ENCODE results near the gene PAQR6.
A peak's percentile ranks its signal among the peaks of the same experiment; 100 is the strongest.

PAQR6 gene

GRCh38 chr1:156198831-156199349, 49.0 kb downstream of the PAQR6 start:
- Histone ChIP-seq H3K27me3 (ENCODE audit: control insufficient read depth, insufficient read depth, low read length) (no peaks in the 10 kb centered on the region), H3K9me3 (ENCODE audit: control insufficient read depth, insufficient read depth, low read length) (no peaks in the 10 kb centered on the region), H3K4me1 (ENCODE audit: control insufficient read depth, insufficient read depth, low read length) (peaks cover 1% of the 10 kb centered on the region), H3K36me3 (ENCODE audit: control insufficient read depth, insufficient read depth, low read length) (0 out of 2 replicates have a peak, but pooled peaks cover 4% of the 10 kb centered on the region), H3K4me3 (ENCODE audit: low read length) (no peak overlapping the region), H3K27ac (ENCODE audit: low read length) (no peak overlapping the region)
- no CpG with 5 or more reads among the region's 5 CpGs for WGBS (ENCODE audit: insufficient coverage, insufficient read length)
- no peak for DNase-seq (ENCODE audit: low read depth, low spot score)

- H3K9me3 ChIP-seq (ENCODE audit: control insufficient read depth, insufficient read depth, low read length): no peaks in the 10 kb centered on the region
- no peaks in the 10 kb centered on the region for H3K27me3 ChIP-seq (ENCODE audit: control insufficient read depth, insufficient read depth, low read length)
- H3K27ac ChIP-seq (ENCODE audit: low read length): no peak overlapping the region
- 0 out of 2 replicates have a peak, but pooled peaks cover 4% of the 10 kb centered on the region for H3K36me3 ChIP-seq (ENCODE audit: control insufficient read depth, insufficient read depth, low read length)
- no peak for DNase-seq (ENCODE audit: low read depth, low spot score)
- no CpG with 5 or more reads among the region's 2 CpGs for WGBS (ENCODE audit: insufficient coverage, insufficient read length)
- no peak overlapping the region for H3K4me3 ChIP-seq (ENCODE audit: low read length)
- H3K4me1 ChIP-seq (ENCODE audit: control insufficient read depth, insufficient read depth, low read length): peaks cover 1% of the 10 kb centered on the region
Measured at GRCh38 chr1:156196445-156196844, 51.4 kb downstream of the PAQR6 start.

GRCh38 chr1:156195853-156196252, 52.0 kb downstream of the PAQR6 start:
- Histone ChIP-seq H3K4me1 (ENCODE audit: control insufficient read depth, insufficient read depth, low read length) (peaks cover 1% of the 10 kb centered on the region), H3K27me3 (ENCODE audit: control insufficient read depth, insufficient read depth, low read length) (no peaks in the 10 kb centered on the region), H3K4me3 (ENCODE audit: low read length) (no peak overlapping the region), H3K27ac (ENCODE audit: low read length) (no peak overlapping the region), H3K9me3 (ENCODE audit: control insufficient read depth, insufficient read depth, low read length) (no peaks in the 10 kb centered on the region), H3K36me3 (ENCODE audit: control insufficient read depth, insufficient read depth, low read length) (0 out of 2 replicates have a peak, but pooled peaks cover 4% of the 10 kb centered on the region)
- DNase-seq (ENCODE audit: low read depth, low spot score): no peak
- no CpG with 5 or more reads among the region's 4 CpGs for WGBS (ENCODE audit: insufficient coverage, insufficient read length)

- no peak overlapping the region for H3K27ac ChIP-seq (ENCODE audit: low read length)
- H3K4me3 ChIP-seq (ENCODE audit: low read length): peak overlapping the region; percentile 81
- H3K9me3 ChIP-seq (ENCODE audit: control insufficient read depth, insufficient read depth, low read length): no peaks in the 10 kb centered on the region
- no peaks in the 10 kb centered on the region for H3K27me3 ChIP-seq (ENCODE audit: control insufficient read depth, insufficient read depth, low read length)
- no peak for DNase-seq (ENCODE audit: low read depth, low spot score)
- no peaks in the 10 kb centered on the region for H3K36me3 ChIP-seq (ENCODE audit: control insufficient read depth, insufficient read depth, low read length)
- no CpG with 5 or more reads among the region's 14 CpGs for WGBS (ENCODE audit: insufficient coverage, insufficient read length)
- peaks cover 1% of the 10 kb centered on the region for H3K4me1 ChIP-seq (ENCODE audit: control insufficient read depth, insufficient read depth, low read length)
Measured at GRCh38 chr1:156194300-156194652, 53.6 kb downstream of the PAQR6 start.

GRCh38 chr1:156193488-156194299, 54.2 kb downstream of the PAQR6 start, which contains the start of gene SLC25A44:
Gene SLC25A44, plus strand, starts transcription at chr1:156194104. Its CDS starts 5,744 bp downstream, at chr1:156199848.
- H3K9me3 ChIP-seq (ENCODE audit: control insufficient read depth, insufficient read depth, low read length): no peaks in the 10 kb centered on the region
- WGBS (ENCODE audit: insufficient coverage, insufficient read length): no CpG with 5 or more reads among the region's 59 CpGs
- peaks cover 1% of the 10 kb centered on the region for H3K4me1 ChIP-seq (ENCODE audit: control insufficient read depth, insufficient read depth, low read length)
- H3K36me3 ChIP-seq (ENCODE audit: control insufficient read depth, insufficient read depth, low read length): no peaks in the 10 kb centered on the region
- H3K4me3 ChIP-seq (ENCODE audit: low read length): peak within 1 kb of the TSS; percentile 81
- no peaks in the 10 kb centered on the region for H3K27me3 ChIP-seq (ENCODE audit: control insufficient read depth, insufficient read depth, low read length)
- no peak within 1 kb of the TSS for H3K27ac ChIP-seq (ENCODE audit: low read length)
- peak; percentile 100 for DNase-seq (ENCODE audit: low read depth, low spot score)
